ENCODE data around the gene RPRD1B. TPM values are rescaled to one million over a fixed set of nuclear protein-coding genes. Genes with fewer than 3 reads are reported as not detected.
A peak's percentile ranks its signal among the peaks of the same experiment; 100 is the strongest.

Gene RPRD1B
- total and polyA plus RNA-seq, 2 of the 8 experiments (the other 6 are each of a cell fraction or from before 2014, with no cell fraction given) = 10.3 to 20.9 TPM

- H4K8ac ChIP-seq (ENCODE audit: extremely low read depth, insufficient read depth, low read length) = no peak overlapping the region
- no peak overlapping the region for H2BK20ac ChIP-seq (ENCODE audit: low read length)
- no peaks in the 10 kb centered on the region for H3K79me2 ChIP-seq (ENCODE audit: control insufficient read depth in 1 of 2, insufficient read depth in 2 of 2, low read length in 2 of 2)
- no peak overlapping the region for H2BK120ac ChIP-seq (replicated peaks; ENCODE audit: low read depth, low read length)
- H2AFZ ChIP-seq (ENCODE audit: low read length) = no peak overlapping the region
- DNase-seq (ENCODE audit: low read depth in 1 of 2, low spot score in 2 of 2) (peak in 1 of 2 experiments; percentile 13), FAIRE-seq (no peak)
- H4K5ac ChIP-seq (ENCODE audit: insufficient read length, low read depth, low read length) = no peak overlapping the region
- H3K27me3 ChIP-seq (replicated peaks in 1 of 4; ENCODE audit: control insufficient read depth in 3 of 4, extremely low read depth in 1 of 4, insufficient read depth in 3 of 4, low read length in 3 of 4) = no peaks in the 10 kb centered on the region
- 81% methylated on average over 13 of the region's 14 CpGs; no CpG with 5 or more reads in 1 of the 2 experiments for WGBS, 2 experiments (ENCODE audit: extremely low coverage in 1 of 2, insufficient coverage in 1 of 2, insufficient read length in 1 of 2, insufficient replicate concordance in 2 of 2, low coverage in 1 of 2, low lambda C conversion rate in 2 of 2, missing lambda C conversion rate in 1 of 2)
- H3K18ac ChIP-seq (ENCODE audit: extremely low read depth, low read length) = no peak overlapping the region
- no peak overlapping the region for H3K14ac ChIP-seq (ENCODE audit: insufficient read length)
- H2AK5ac ChIP-seq (ENCODE audit: low read depth, low read length) = no peak overlapping the region
- H2BK5ac ChIP-seq (ENCODE audit: low read depth, low read length) = no peak overlapping the region
- TF ChIP-seq FOSL1 (IDR thresholded peaks at IDR 0.05; ENCODE audit: insufficient read depth, low read depth, low read length) = no peak
- TF ChIP-seq JUN (IDR thresholded peaks at IDR 0.05; ENCODE audit: low read depth, low read length) = no peak
- no peak for TF ChIP-seq RFX5 (IDR thresholded peaks at IDR 0.05; ENCODE audit: borderline replicate concordance, low read depth, low read length)
- TF ChIP-seq E2F6 (IDR thresholded peaks at IDR 0.05) = no peak
- H3K9me3 ChIP-seq (ENCODE audit: insufficient read depth in 2 of 2, low read depth in 1 of 2, low read length in 1 of 2) = no peaks in the 10 kb centered on the region
- ChIA-PET POLR2A (ENCODE audit: partially characterized antibody) (no interaction called here), CTCF (ENCODE audit: partially characterized antibody) (interaction anchor here (0.6 to 7.5 kb wide), 35 partner anchors 9 to 296 kb away, joined by 3 to 198 read pairs (median 4); partner anchors contain the start of gene TGM2)
- H4K20me1 ChIP-seq (replicated peaks in 1 of 2; ENCODE audit: control insufficient read depth in 1 of 2, insufficient read depth in 2 of 2, low read length in 2 of 2) = no peaks in the 10 kb centered on the region
- H3K4ac ChIP-seq (replicated peaks; ENCODE audit: insufficient read length, low read depth, low read length) = no peak overlapping the region
- H3K79me1 ChIP-seq (ENCODE audit: low read depth, low read length) = no peaks in the 10 kb centered on the region
- no peaks in the 10 kb centered on the region for H3K4me1 ChIP-seq (replicated peaks in 1 of 4; ENCODE audit: control insufficient read depth in 3 of 4, insufficient read depth in 4 of 4, low read length in 3 of 4)
- no peaks in the 10 kb centered on the region for H3K23me2 ChIP-seq (ENCODE audit: low read depth, low read length)
- no peak overlapping the region for H3K23ac ChIP-seq (ENCODE audit: insufficient read length)
- H3K56ac ChIP-seq (replicated peaks; ENCODE audit: insufficient read length, low read depth, low read length) = no peak overlapping the region
- H2BK15ac ChIP-seq (ENCODE audit: low read length) = no peak overlapping the region
- no peak overlapping the region for H4K91ac ChIP-seq (replicated peaks; ENCODE audit: insufficient read length, low read length)
- no peaks in the 10 kb centered on the region for H3K36me3 ChIP-seq (ENCODE audit: control insufficient read depth in 2 of 4, insufficient read depth in 4 of 4, low read length in 3 of 4)
- H3K4me3 ChIP-seq (ENCODE audit: extremely low read depth in 1 of 4, insufficient read depth in 2 of 4, low read depth in 3 of 4, low read length in 4 of 4) = no peak overlapping the region
- no peak overlapping the region for H3K4me2 ChIP-seq (ENCODE audit: insufficient read depth in 1 of 2, low read depth in 2 of 2, low read length in 2 of 2)
- H3K9ac ChIP-seq (replicated peaks in 1 of 4; ENCODE audit: extremely low read depth in 1 of 4, low read depth in 3 of 4, low read length in 3 of 4) = no peak overlapping the region
- H2BK12ac ChIP-seq (ENCODE audit: low read depth, low read length) = no peak overlapping the region
- no peak overlapping the region for H3K27ac ChIP-seq (ENCODE audit: low read depth, low read length)
These were observed 78.8 kb downstream of the RPRD1B start for GRCh38 chr20:38112261-38112929.
